OCI-LY1 (cell line): ENCODE results near the gene PCAT7.
"Not testable (repeated sequence)": the region's sequence is repeated elsewhere in the genome, so short reads cannot be mapped to it uniquely, and the experiment has no call there.

Source experiments
- H2AFZ ChIP-seq: fragments of 200-600 bp; sonication (generic), shearing (Covaris generic); 2 replicates; pipeline ENCODE4 v1.6.0; 2014; ENCODE audit warnings: antibody characterized with exemption, mild to moderate bottlenecking, low read length
- H3F3A ChIP-seq: fragments of 200-600 bp; sonication (generic), shearing (Covaris generic); 2 replicates; pipeline ENCODE4 v1.6.0; 2014; ENCODE audit warnings: mild to moderate bottlenecking, antibody characterized with exemption, low read length, moderate library complexity; ENCODE audit not compliant: insufficient read depth
- H3K27ac ChIP-seq: fragments of 200-600 bp; sonication (generic); 2 replicates; pipeline ENCODE4 v1.5.1; 2014; ENCODE audit warnings: low read length, mixed run types, mild to moderate bottlenecking, low read depth; ENCODE audit not compliant: poor library complexity, severe bottlenecking
- H3K27me3 ChIP-seq: fragments of 200-600 bp; sonication (generic); 2 replicates; pipeline ENCODE4 v1.6.0; 2014; ENCODE audit warnings: antibody characterized with exemption, mild to moderate bottlenecking, low read length, moderate library complexity; ENCODE audit not compliant: insufficient read depth
- H3K36me3 ChIP-seq: fragments of 200-600 bp; sonication (generic); 2 replicates; pipeline ENCODE4 v1.6.1; 2014; ENCODE audit warnings: mild to moderate bottlenecking, antibody characterized with exemption, low read length, moderate library complexity, mixed read lengths; ENCODE audit not compliant: insufficient read depth
- H3K4me1 ChIP-seq: fragments of 200-600 bp; sonication (generic); 2 replicates; pipeline ENCODE4 v1.5.1; 2014; ENCODE audit warnings: mild to moderate bottlenecking, low read length, moderate library complexity; ENCODE audit not compliant: insufficient read depth, severe bottlenecking
- H3K4me2 ChIP-seq: fragments of 200-600 bp; sonication (generic), shearing (Covaris generic); 2 replicates; pipeline ENCODE4 v1.6.1; 2014; ENCODE audit warnings: low read length
- H3K4me3 ChIP-seq: fragments of 200-600 bp; sonication (generic); 2 replicates; pipeline ENCODE4 v1.5.1; 2014; ENCODE audit warnings: low read length, low read depth, mild to moderate bottlenecking, mixed read lengths; ENCODE audit not compliant: poor library complexity, severe bottlenecking
- H3K79me2 ChIP-seq: fragments of 200-600 bp; shearing (Covaris generic); 2 replicates; pipeline ENCODE4 v1.6.1; 2016; ENCODE audit warnings: mixed run types, low read length, mixed read lengths; ENCODE audit not compliant: insufficient read depth
- H3K9ac ChIP-seq: fragments of 200-600 bp; sonication (generic), shearing (Covaris generic); 2 replicates; pipeline ENCODE4 v1.6.1; 2014; ENCODE audit warnings: mild to moderate bottlenecking, low read length, mixed read lengths
- H3K9me2 ChIP-seq: fragments of 200-600 bp; sonication (generic), shearing (Covaris generic); 2 replicates; pipeline ENCODE4 v1.6.1; 2014; ENCODE audit warnings: low read depth, mild to moderate bottlenecking, low read length, mixed read lengths
- H3K9me3 ChIP-seq: fragments of 200-600 bp; shearing (Covaris generic); 2 replicates; pipeline ENCODE4 v1.6.1; 2014; ENCODE audit warnings: low read length, mixed read lengths
- H4K20me1 ChIP-seq: fragments of 200-600 bp; sonication (generic), shearing (Covaris generic); 2 replicates; pipeline ENCODE4 v1.6.0; 2016; ENCODE audit warnings: mild to moderate bottlenecking, low read length; ENCODE audit not compliant: insufficient read depth
- CTCF ChIP-seq: fragments of 200-600 bp; sonication (generic), shearing (Covaris generic); IDR thresholded peaks from 2 replicates; pipeline ENCODE4 v1.5.1; 2017; ENCODE audit warnings: mild to moderate bottlenecking, antibody characterized with exemption, low read length, moderate library complexity, mixed read lengths
- EZH2 ChIP-seq: fragments of 200-600 bp; sonication (generic), shearing (Covaris generic); IDR thresholded peaks from 2 replicates; pipeline ENCODE4 v1.8.0; 2017; ENCODE audit warnings: borderline replicate concordance, mixed run types, mild to moderate bottlenecking, antibody characterized with exemption, low read length, moderate library complexity, mixed read lengths

The PCAT7 gene

GRCh38 chr9:94534901-94535300 lies 20.0 kb upstream of the PCAT7 start:
- H3K9me2 ChIP-seq, result no peaks in the 10 kb centered on the region
- H3K9ac ChIP-seq, result no peak overlapping the region
- no peak overlapping the region for H2AFZ ChIP-seq
- no peaks in the 10 kb centered on the region for H4K20me1 ChIP-seq
- no peak overlapping the region for H3K27ac ChIP-seq
- H3K36me3 ChIP-seq, result no peaks in the 10 kb centered on the region
- no peak overlapping the region for H3K4me2 ChIP-seq
- H3K27me3 ChIP-seq, result no peaks in the 10 kb centered on the region
- H3K79me2 ChIP-seq, result no peaks in the 10 kb centered on the region
- H3K4me3 ChIP-seq, result no peak overlapping the region
- H3F3A ChIP-seq, result no peaks in the 10 kb centered on the region
- TF ChIP-seq CTCF, result no peak
- TF ChIP-seq EZH2, result no peak
- H3K9me3 ChIP-seq, result no peaks in the 10 kb centered on the region
- H3K4me1 ChIP-seq, result no peaks in the 10 kb centered on the region

- Histone ChIP-seq H3K4me2 (no peak overlapping the region), H3K27ac (no peak overlapping the region), H3K79me2 (no peaks in the 10 kb centered on the region), H3K36me3 (no peaks in the 10 kb centered on the region), H3F3A (no peaks in the 10 kb centered on the region), H3K4me3 (no peak overlapping the region), H3K27me3 (no peaks in the 10 kb centered on the region), H3K9me3 (no peaks in the 10 kb centered on the region), H3K9ac (no peak overlapping the region), H4K20me1 (no peaks in the 10 kb centered on the region), H3K4me1 (no peaks in the 10 kb centered on the region), H3K9me2 (no peaks in the 10 kb centered on the region), H2AFZ (no peak overlapping the region)
- no peak for TF ChIP-seq EZH2
- TF ChIP-seq CTCF, result no peak
Measured at GRCh38 chr9:94538908-94539307, 16.0 kb upstream of the PCAT7 start.

- not testable (repeated sequence) for H3K4me1 ChIP-seq, H3K79me2 ChIP-seq, H3K4me3 ChIP-seq, H3K9me2 ChIP-seq, H3K27ac ChIP-seq, H3K27me3 ChIP-seq, H3K4me2 ChIP-seq, H4K20me1 ChIP-seq, H3K9ac ChIP-seq, H3K9me3 ChIP-seq, H3F3A ChIP-seq, H2AFZ ChIP-seq, H3K36me3 ChIP-seq
Measured at GRCh38 chr9:94544335-94544734, 10.5 kb upstream of the PCAT7 start.

GRCh38 chr9:94545940-94546339 lies 8.9 kb upstream of the PCAT7 start:
- Histone ChIP-seq H3K9ac (no peak overlapping the region), H3K79me2 (no peaks in the 10 kb centered on the region), H3K27ac (no peak overlapping the region), H4K20me1 (no peaks in the 10 kb centered on the region), H3K36me3 (no peaks in the 10 kb centered on the region), H3K9me3 (peaks cover 4% of the 10 kb centered on the region; the same call in 1 of the 2 replicates), H3K9me2 (no peaks in the 10 kb centered on the region), H3K4me2 (no peak overlapping the region), H3K4me3 (no peak overlapping the region), H2AFZ (no peak overlapping the region), H3K27me3 (no peaks in the 10 kb centered on the region), H3F3A (no peaks in the 10 kb centered on the region), H3K4me1 (no peaks in the 10 kb centered on the region)
- TF ChIP-seq EZH2, result no peak
- TF ChIP-seq CTCF, result no peak
